ENCODE measurements around the gene CHODL.

DNA sequence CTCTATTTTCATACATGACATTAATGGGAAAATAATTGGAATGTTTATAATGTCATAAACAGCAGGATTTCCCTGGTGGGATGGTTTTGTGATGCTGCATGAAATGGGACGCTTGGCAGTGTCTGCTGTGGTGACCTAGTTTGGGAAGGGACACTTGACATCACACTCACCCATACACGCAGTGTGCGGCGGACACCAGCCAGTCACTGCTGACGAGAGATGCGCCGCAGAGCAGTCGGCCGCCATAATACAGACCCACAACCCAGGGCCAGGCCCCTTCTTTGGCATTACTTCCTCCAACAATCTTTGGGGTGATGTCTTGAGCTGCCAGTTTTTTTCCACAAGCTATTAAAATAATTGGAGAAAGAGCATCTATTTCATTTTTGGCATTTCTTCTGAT is 49.5 kb downstream of the CHODL start:
- TF ChIP-seq, protein P1, sequence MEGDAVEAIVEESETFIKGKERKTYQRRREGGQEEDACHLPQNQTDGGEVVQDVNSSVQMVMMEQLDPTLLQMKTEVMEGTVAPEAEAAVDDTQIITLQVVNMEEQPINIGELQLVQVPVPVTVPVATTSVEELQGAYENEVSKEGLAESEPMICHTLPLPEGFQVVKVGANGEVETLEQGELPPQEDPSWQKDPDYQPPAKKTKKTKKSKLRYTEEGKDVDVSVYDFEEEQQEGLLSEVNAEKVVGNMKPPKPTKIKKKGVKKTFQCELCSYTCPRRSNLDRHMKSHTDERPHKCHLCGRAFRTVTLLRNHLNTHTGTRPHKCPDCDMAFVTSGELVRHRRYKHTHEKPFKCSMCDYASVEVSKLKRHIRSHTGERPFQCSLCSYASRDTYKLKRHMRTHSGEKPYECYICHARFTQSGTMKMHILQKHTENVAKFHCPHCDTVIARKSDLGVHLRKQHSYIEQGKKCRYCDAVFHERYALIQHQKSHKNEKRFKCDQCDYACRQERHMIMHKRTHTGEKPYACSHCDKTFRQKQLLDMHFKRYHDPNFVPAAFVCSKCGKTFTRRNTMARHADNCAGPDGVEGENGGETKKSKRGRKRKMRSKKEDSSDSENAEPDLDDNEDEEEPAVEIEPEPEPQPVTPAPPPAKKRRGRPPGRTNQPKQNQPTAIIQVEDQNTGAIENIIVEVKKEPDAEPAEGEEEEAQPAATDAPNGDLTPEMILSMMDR (IDR thresholded peaks at IDR 0.05): no peak
- TF ChIP-seq POLR2A (IDR thresholded peaks at IDR 0.05): no peak
- TF ChIP-seq POLR2AphosphoS5 (IDR thresholded peaks at IDR 0.05): no peak

Data from transverse colon (tissue), 4 donors.